Measurements from ENCODE around the gene MICAL3. TPM values are rescaled to one million over a fixed set of nuclear protein-coding genes. Genes with fewer than 3 reads are reported as not detected.

MICAL3 gene
- total RNA-seq, 1 experiment from 2014 or later = 23.7 TPM

DNA sequence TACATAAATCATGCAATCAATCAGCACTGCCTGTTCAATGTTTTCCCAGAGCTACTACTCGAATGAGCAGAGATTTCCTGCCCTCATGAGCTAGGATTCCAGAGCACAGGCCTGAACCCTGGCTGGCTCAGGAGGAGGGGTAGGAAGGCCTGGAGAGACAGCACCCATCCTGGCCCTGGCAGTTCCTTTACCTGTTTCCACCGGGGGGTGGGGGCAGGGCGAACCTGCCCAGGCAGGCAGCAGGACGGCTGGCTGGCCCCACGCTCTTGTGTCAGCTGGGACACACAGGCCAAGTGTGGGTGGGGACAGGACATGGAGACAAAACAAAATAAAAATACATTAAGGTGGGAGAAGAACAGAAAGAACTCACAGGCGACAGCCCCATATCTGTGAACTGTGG lies 140.3 kb downstream of the MICAL3 start:
- Histone ChIP-seq H3K4me1 (ENCODE audit: insufficient read depth, low read length) (no peaks in the 10 kb centered on the region), H2AFZ (ENCODE audit: low read length) (no peak overlapping the region), H3K9ac (ENCODE audit: low read length) (no peak overlapping the region), H3K79me2 (ENCODE audit: low read length) (no peaks in the 10 kb centered on the region), H3K4me2 (ENCODE audit: low read length) (no peak overlapping the region), H4K20me1 (ENCODE audit: low read length) (no peaks in the 10 kb centered on the region), H3K36me3 (ENCODE audit: low read depth, low read length) (peaks cover 15% of the 10 kb centered on the region; the same call in 1 of the 2 replicates), H3K9me2 (replicated peaks; ENCODE audit: low read length) (no peaks in the 10 kb centered on the region), H3K27ac (ENCODE audit: low read length) (no peak overlapping the region), H3K4me3 (ENCODE audit: low read length) (no peak overlapping the region), H3K9me3 (ENCODE audit: low read length) (no peaks in the 10 kb centered on the region), H3F3A (ENCODE audit: low read length, unreplicated experiment) (no peaks in the 10 kb centered on the region), H3K27me3 (ENCODE audit: low read length) (no peaks in the 10 kb centered on the region)
- TF ChIP-seq EZH2phosphoT487 (IDR thresholded peaks at IDR 0.05; ENCODE audit: borderline replicate concordance, low read length) (no peak), EZH2 (IDR thresholded peaks at IDR 0.05; ENCODE audit: low read length, unreplicated experiment) (no peak)
- TF ChIP-seq, protein P1, sequence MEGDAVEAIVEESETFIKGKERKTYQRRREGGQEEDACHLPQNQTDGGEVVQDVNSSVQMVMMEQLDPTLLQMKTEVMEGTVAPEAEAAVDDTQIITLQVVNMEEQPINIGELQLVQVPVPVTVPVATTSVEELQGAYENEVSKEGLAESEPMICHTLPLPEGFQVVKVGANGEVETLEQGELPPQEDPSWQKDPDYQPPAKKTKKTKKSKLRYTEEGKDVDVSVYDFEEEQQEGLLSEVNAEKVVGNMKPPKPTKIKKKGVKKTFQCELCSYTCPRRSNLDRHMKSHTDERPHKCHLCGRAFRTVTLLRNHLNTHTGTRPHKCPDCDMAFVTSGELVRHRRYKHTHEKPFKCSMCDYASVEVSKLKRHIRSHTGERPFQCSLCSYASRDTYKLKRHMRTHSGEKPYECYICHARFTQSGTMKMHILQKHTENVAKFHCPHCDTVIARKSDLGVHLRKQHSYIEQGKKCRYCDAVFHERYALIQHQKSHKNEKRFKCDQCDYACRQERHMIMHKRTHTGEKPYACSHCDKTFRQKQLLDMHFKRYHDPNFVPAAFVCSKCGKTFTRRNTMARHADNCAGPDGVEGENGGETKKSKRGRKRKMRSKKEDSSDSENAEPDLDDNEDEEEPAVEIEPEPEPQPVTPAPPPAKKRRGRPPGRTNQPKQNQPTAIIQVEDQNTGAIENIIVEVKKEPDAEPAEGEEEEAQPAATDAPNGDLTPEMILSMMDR (conservative IDR thresholded peaks at IDR 0.05; ENCODE audit: low read depth, low read length) = no peak
- CTCF ChIA-PET = no interaction called here
- intact Hi-C loops (cut with micrococcal nuclease) = no loop called here
- BruUV-seq (replicated peaks) = no TSS peak
- POLR2A ChIA-PET (ENCODE audit: unreplicated experiment) = no interaction called here
- DNase-seq (no peak), ATAC-seq (no peak)

DNA sequence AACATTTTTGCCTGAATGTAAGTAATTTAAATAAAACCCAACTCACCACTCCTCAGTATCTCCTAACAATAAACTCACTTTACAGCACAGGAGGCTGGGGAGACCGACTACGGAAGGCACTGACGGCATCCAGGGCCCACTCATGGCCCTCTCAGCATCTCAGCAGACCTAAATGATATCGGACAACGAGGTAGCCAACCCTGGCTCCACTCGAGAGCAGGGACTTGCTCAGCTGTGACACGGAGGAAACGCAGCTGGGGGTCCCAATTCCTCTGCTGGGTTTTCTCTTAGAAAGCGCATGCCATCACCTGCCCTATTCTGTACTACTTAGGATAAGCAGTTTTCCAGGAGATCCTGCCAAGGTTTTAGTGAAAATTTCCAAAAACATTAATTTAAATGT lies 141.0 kb downstream of the MICAL3 start:
- intact Hi-C loops (cut with micrococcal nuclease) = no loop called here
- TF ChIP-seq, protein P1 (conservative IDR thresholded peaks at IDR 0.05; ENCODE audit: low read depth, low read length) = no peak
- TF ChIP-seq EZH2phosphoT487 (IDR thresholded peaks at IDR 0.05; ENCODE audit: borderline replicate concordance, low read length) (no peak), EZH2 (IDR thresholded peaks at IDR 0.05; ENCODE audit: low read length, unreplicated experiment) (no peak)
- Histone ChIP-seq H3K4me1 (ENCODE audit: insufficient read depth, low read length) (no peaks in the 10 kb centered on the region), H3K36me3 (ENCODE audit: low read depth, low read length) (peaks cover 7% of the 10 kb centered on the region; the same call in 1 of the 2 replicates), H3K4me2 (ENCODE audit: low read length) (no peak overlapping the region), H4K20me1 (ENCODE audit: low read length) (no peaks in the 10 kb centered on the region), H3K79me2 (ENCODE audit: low read length) (no peaks in the 10 kb centered on the region), H3K27me3 (ENCODE audit: low read length) (no peaks in the 10 kb centered on the region), H3K4me3 (ENCODE audit: low read length) (no peak overlapping the region), H3K9ac (ENCODE audit: low read length) (no peak overlapping the region), H3K27ac (ENCODE audit: low read length) (no peak overlapping the region), H3K9me3 (ENCODE audit: low read length) (no peaks in the 10 kb centered on the region), H3F3A (ENCODE audit: low read length, unreplicated experiment) (no peaks in the 10 kb centered on the region), H3K9me2 (replicated peaks; ENCODE audit: low read length) (no peaks in the 10 kb centered on the region), H2AFZ (ENCODE audit: low read length) (no peak overlapping the region)
- no TSS peak for BruUV-seq (replicated peaks)
- POLR2A ChIA-PET (ENCODE audit: unreplicated experiment) = no interaction called here
- CTCF ChIA-PET = no interaction called here
- DNase-seq (no peak), ATAC-seq (no peak)

DNA sequence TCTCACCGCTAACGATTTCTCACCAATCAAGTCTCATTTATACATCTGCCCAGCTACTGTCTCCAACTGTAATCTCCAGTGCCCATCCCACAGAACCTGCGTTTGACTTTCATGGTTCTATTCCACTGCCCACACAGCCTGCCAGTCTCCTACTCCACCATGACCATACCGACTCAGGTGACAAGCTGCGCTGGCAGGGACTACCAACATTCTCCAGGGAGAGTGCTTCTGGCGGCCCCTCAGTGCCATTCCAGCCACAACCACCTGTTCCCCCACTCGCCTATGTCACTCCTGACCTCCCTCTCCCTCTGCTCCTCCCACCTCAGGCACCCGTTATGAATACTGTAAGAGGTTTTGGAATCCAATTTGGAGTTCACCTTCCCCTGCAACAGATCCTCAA lies 141.6 kb downstream of the MICAL3 start:
- ChIA-PET POLR2A (ENCODE audit: unreplicated experiment) (no interaction called here), CTCF (interaction anchor here (0.6 kb wide), 2 partner anchors 86 to 142 kb away, joined by 3 to 4 read pairs; no protein-coding TSS in a partner anchor)
- Histone ChIP-seq H3K36me3 (ENCODE audit: low read depth, low read length) (peaks cover 4% of the 10 kb centered on the region; the same call in 1 of the 2 replicates), H3K4me1 (ENCODE audit: insufficient read depth, low read length) (no peaks in the 10 kb centered on the region), H4K20me1 (ENCODE audit: low read length) (no peaks in the 10 kb centered on the region), H3K9me2 (replicated peaks; ENCODE audit: low read length) (no peaks in the 10 kb centered on the region), H2AFZ (ENCODE audit: low read length) (no peak overlapping the region), H3K79me2 (ENCODE audit: low read length) (no peaks in the 10 kb centered on the region), H3K27ac (ENCODE audit: low read length) (no peak overlapping the region), H3K9ac (ENCODE audit: low read length) (no peak overlapping the region), H3K9me3 (ENCODE audit: low read length) (no peaks in the 10 kb centered on the region), H3K4me2 (ENCODE audit: low read length) (no peak overlapping the region), H3K27me3 (ENCODE audit: low read length) (no peaks in the 10 kb centered on the region), H3K4me3 (ENCODE audit: low read length) (no peak overlapping the region), H3F3A (ENCODE audit: low read length, unreplicated experiment) (no peaks in the 10 kb centered on the region)
- DNase-seq (no peak), ATAC-seq (no peak)
- intact Hi-C loops (cut with micrococcal nuclease) = no loop called here
- no TSS peak for BruUV-seq (replicated peaks)
- TF ChIP-seq, protein P1 (conservative IDR thresholded peaks at IDR 0.05; ENCODE audit: low read depth, low read length) = no peak
- no peak for TF ChIP-seq EZH2 (IDR thresholded peaks at IDR 0.05; ENCODE audit: low read length, unreplicated experiment)
- TF ChIP-seq EZH2phosphoT487 (IDR thresholded peaks at IDR 0.05; ENCODE audit: borderline replicate concordance, low read length) = no peak
